CD8-positive, alpha-beta memory T cell (primary cell): ENCODE measurements around the gene SUPV3L1. TPM values are rescaled to one million over a fixed set of nuclear protein-coding genes. Genes with fewer than 3 reads are reported as not detected.
"Not testable (repeated sequence)": the region's sequence is repeated elsewhere in the genome, so short reads cannot be mapped to it uniquely, and the experiment has no call there.

Source experiments
- CTCF ChIA-PET: fragments of 350-600 bp; sonication (Branson Sonifier 250); formaldehyde crosslinking; loops from one replicate; lab custom pipeline; 2021; ENCODE audit warnings: antibody characterized with exemption; lab: Charles Lee
- POLR2A ChIA-PET: fragments of 350-600 bp; sonication (Branson Sonifier 250); formaldehyde crosslinking; loops from one replicate; lab custom pipeline; 2021; ENCODE audit warnings: antibody characterized with exemption; lab: Charles Lee
- DNase-seq, 5 donors: peaks; one replicate each; pipeline versions ENCODE4 v3.0.0 to v3.0.0-alpha.2; 2020 to 2022; ENCODE audit warnings: mixed read lengths in 1 of 5
- H3K27ac ChIP-seq: one replicate; pipeline ENCODE4 v1.7.0; 2013; ENCODE audit warnings: low read depth, mild to moderate bottlenecking, low read length, moderate library complexity
- H3K27me3 ChIP-seq: 2 replicates; pipeline ENCODE4 v1.7.0; 2013; ENCODE audit warnings: low read length, mild to moderate bottlenecking; ENCODE audit not compliant: insufficient read depth, poor library complexity, severe bottlenecking
- H3K36me3 ChIP-seq: 2 replicates; pipeline ENCODE4 v1.7.0; 2013; ENCODE audit warnings: mild to moderate bottlenecking, low read length, moderate library complexity; ENCODE audit not compliant: insufficient read depth
- H3K4me1 ChIP-seq: 2 replicates; pipeline ENCODE4 v1.7.0; 2013; ENCODE audit warnings: mild to moderate bottlenecking, low read length, moderate library complexity; ENCODE audit not compliant: insufficient read depth
- H3K4me3 ChIP-seq: 2 replicates; pipeline ENCODE4 v1.7.0; 2013; ENCODE audit warnings: mild to moderate bottlenecking, low read length
- H3K9me3 ChIP-seq: 2 replicates; pipeline ENCODE4 v1.7.0; 2013; ENCODE audit warnings: mild to moderate bottlenecking, low read length
- H3K27ac Mint-ChIP-seq, 8 donors: one replicate each; pipeline ENCODE4 v1.8.0; 2020 to 2021; ENCODE audit warnings: mixed read lengths in 8 of 8, mild to moderate bottlenecking in 6 of 8, inconsistent platforms in 3 of 8, moderate library complexity in 3 of 8
- H3K27me3 Mint-ChIP-seq, 2 donors: one replicate each; pipeline ENCODE4 v1.8.0; 2020 to 2021; ENCODE audit warnings: mixed read lengths in 2 of 2, mild to moderate bottlenecking in 1 of 2, moderate library complexity in 1 of 2
- H3K36me3 Mint-ChIP-seq, 3 donors: one replicate each; pipeline ENCODE4 v1.8.0; 2020 to 2021; ENCODE audit warnings: mixed read lengths in 3 of 3, inconsistent platforms in 1 of 3, mild to moderate bottlenecking in 1 of 3
- H3K4me1 Mint-ChIP-seq, 3 donors: one replicate each; pipeline ENCODE4 v1.8.0; 2020 to 2021; ENCODE audit warnings: mixed read lengths in 3 of 3, inconsistent platforms in 1 of 3, mild to moderate bottlenecking in 1 of 3
- H3K4me3 Mint-ChIP-seq, 7 donors: one replicate each; pipeline ENCODE4 v1.8.0; 2020 to 2021; ENCODE audit warnings: mixed read lengths in 7 of 7, mild to moderate bottlenecking in 6 of 7, moderate library complexity in 4 of 7, inconsistent platforms in 2 of 7
- H3K9me3 Mint-ChIP-seq, 5 donors: one replicate each; pipeline ENCODE4 v1.8.0; 2020 to 2022; ENCODE audit warnings: mixed read lengths in 5 of 5, mild to moderate bottlenecking in 3 of 5, moderate library complexity in 2 of 5, inconsistent platforms in 1 of 5
- polyA plus RNA-seq: library from polyadenylated mRNA; unstranded; fragments of 300-500 nt; fragmentation: Illumina TruSeq; gene quantifications from one replicate; pipeline ENCODE4 v1.2.3, GENCODE V29; 2021
- total RNA-seq, 2 experiments: library from RNA; stranded (reverse); gene quantifications; one replicate each; pipeline ENCODE4 v1.2.3, GENCODE V29; 2021

The SUPV3L1 gene
- total and polyA plus RNA-seq, 3 experiments from 2014 or later, result 25.1 to 51.0 (median 50.0) TPM

DNA sequence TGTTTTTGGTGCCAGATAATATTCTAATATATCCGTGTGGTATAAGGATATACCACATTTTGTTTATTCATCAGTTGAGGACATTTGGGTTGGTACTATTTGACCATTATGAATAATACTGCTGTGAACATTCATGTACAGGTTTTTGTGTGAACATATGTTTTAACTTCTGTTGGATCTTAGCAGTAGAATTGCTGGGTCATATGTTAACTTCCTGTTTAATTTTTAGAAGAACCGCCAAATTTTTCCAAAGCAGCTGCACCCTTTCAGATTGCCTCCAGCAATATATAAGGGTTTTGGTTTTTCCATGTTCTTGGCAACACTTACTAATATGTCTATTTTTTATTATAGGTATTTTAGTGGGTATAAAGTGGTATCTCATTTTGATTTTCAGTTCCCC, 33.3 kb upstream of the SUPV3L1 start:
- ChIA-PET POLR2A (no interaction called here), CTCF (no interaction called here)
- no peak overlapping the region for H3K27ac Mint-ChIP-seq
- H3K4me1 ChIP-seq, result peaks cover 6% of the 10 kb centered on the region
- H3K36me3 Mint-ChIP-seq, result peaks cover 0 to 30% (median 2%) of the 10 kb centered on the region in 3 donors
- H3K9me3 ChIP-seq, result no peaks in the 10 kb centered on the region
- H3K4me3 Mint-ChIP-seq, result no peak overlapping the region
- no peaks in the 10 kb centered on the region for H3K27me3 ChIP-seq
- no peak overlapping the region for H3K27ac ChIP-seq
- peaks cover 33 to 60% (median 53%) of the 10 kb centered on the region in 3 donors for H3K4me1 Mint-ChIP-seq
- no peak overlapping the region for H3K4me3 ChIP-seq
- DNase-seq, result no peak
- no peaks in the 10 kb centered on the region for H3K9me3 Mint-ChIP-seq
- H3K27me3 Mint-ChIP-seq, result no peaks in the 10 kb centered on the region
- no peaks in the 10 kb centered on the region for H3K36me3 ChIP-seq

DNA sequence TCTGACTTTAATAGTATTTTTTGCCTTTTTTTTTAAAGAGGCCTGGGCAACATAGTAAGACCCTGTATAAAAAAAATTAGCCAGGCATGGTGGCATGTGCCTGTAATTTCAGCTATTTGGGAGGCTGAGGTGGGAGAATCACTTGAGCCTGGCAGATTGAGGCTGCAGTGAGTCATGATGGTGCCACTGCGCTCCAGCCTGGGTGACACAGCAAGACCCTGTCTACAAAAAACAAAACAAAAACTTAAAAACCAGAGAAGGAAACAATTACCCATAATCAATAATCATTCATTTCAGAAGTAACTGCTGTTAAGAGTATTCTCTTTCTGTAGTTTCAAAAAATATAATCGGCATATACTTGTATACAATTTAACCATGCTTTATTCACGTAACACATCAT, 28.1 kb upstream of the SUPV3L1 start:
- H3K4me3 Mint-ChIP-seq, result no peak overlapping the region
- ChIA-PET CTCF (no interaction called here), POLR2A (no interaction called here)
- Histone ChIP-seq H3K4me1 (no peaks in the 10 kb centered on the region), H3K27me3 (no peaks in the 10 kb centered on the region), H3K4me3 (no peak overlapping the region), H3K27ac (no peak overlapping the region), H3K36me3 (peaks cover 5% of the 10 kb centered on the region), H3K9me3 (no peaks in the 10 kb centered on the region)
- H3K9me3 Mint-ChIP-seq, result no peaks in the 10 kb centered on the region
- H3K27ac Mint-ChIP-seq, result peak overlapping the region in 3 of 8 donors; percentile 40 to 66 (median 51)
- H3K27me3 Mint-ChIP-seq, result no peaks in the 10 kb centered on the region
- peaks cover 18 to 38% (median 21%) of the 10 kb centered on the region in 3 donors for H3K4me1 Mint-ChIP-seq
- peaks cover 0 to 28% (median 0%) of the 10 kb centered on the region in 3 donors for H3K36me3 Mint-ChIP-seq
- DNase-seq, result no peak

DNA sequence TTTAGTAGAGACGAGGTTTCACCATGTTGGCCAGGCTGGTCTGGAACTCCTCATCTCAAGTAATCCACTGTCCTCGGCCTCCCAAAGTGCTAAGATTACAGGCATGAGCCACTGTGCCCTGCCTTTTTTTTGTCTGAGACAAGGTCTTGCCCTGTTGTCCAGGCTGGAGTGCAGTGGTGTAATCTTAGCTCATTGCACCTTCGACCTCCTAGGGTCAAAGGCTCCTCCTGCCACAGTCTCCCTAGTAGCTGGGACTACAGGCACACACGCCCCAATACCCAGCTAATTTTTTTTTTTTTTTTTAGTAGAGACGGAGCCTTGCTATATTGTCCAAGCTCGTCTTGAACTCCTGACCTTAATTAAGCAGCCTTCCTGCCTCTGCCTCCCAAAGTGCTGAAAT, 26.8 kb upstream of the SUPV3L1 start:
- Histone ChIP-seq H3K27ac (no peak overlapping the region), H3K4me3 (no peak overlapping the region), H3K9me3 (no peaks in the 10 kb centered on the region), H3K4me1 (no peaks in the 10 kb centered on the region), H3K27me3 (no peaks in the 10 kb centered on the region), H3K36me3 (peaks cover 6% of the 10 kb centered on the region)
- peaks cover 14 to 31% (median 15%) of the 10 kb centered on the region in 3 donors for H3K4me1 Mint-ChIP-seq
- H3K36me3 Mint-ChIP-seq, result peaks cover 0 to 38% (median under 1%) of the 10 kb centered on the region in 3 donors
- H3K4me3 Mint-ChIP-seq, result no peak overlapping the region
- H3K27me3 Mint-ChIP-seq, result no peaks in the 10 kb centered on the region
- no peaks in the 10 kb centered on the region for H3K9me3 Mint-ChIP-seq
- ChIA-PET POLR2A (no interaction called here), CTCF (no interaction called here)
- H3K27ac Mint-ChIP-seq, result no peak overlapping the region
- DNase-seq, result no peak

DNA sequence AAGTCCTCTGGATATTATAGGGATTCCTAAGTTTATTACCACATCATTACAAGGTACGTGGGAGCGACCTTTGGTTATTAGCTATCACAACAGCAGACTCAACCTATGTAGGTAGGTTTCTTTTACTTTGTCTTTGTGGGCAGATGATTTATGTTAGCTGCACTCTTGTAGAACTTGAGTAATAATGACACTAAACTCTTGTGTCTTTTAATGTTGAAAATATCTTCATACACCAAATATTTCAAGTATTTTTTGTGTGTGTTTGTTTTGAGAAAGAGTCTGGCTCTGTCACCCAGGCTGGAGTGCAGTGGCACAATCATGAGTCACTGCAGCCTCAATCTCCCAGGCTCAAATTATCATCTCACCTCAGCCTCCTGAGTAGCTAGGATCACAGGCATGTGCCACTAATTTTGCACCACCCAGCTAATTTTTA, 19.2 kb upstream of the SUPV3L1 start:
- Mint-ChIP-seq H3K4me3 (no peak overlapping the region), H3K9me3 (no peaks in the 10 kb centered on the region), H3K27me3 (no peaks in the 10 kb centered on the region), H3K4me1 (peaks cover 0 to 7% (median 4%) of the 10 kb centered on the region in 3 donors), H3K27ac (no peak overlapping the region), H3K36me3 (peaks cover 0 to 69% (median 7%) of the 10 kb centered on the region in 3 donors)
- no peaks in the 10 kb centered on the region for H3K27me3 ChIP-seq
- H3K36me3 ChIP-seq, result peaks cover 23% of the 10 kb centered on the region
- no peaks in the 10 kb centered on the region for H3K9me3 ChIP-seq
- ChIA-PET POLR2A (no interaction called here), CTCF (no interaction called here)
- H3K4me1 ChIP-seq, result no peaks in the 10 kb centered on the region
- no peak for DNase-seq
- H3K27ac ChIP-seq, result no peak overlapping the region
- H3K4me3 ChIP-seq, result no peak overlapping the region

DNA sequence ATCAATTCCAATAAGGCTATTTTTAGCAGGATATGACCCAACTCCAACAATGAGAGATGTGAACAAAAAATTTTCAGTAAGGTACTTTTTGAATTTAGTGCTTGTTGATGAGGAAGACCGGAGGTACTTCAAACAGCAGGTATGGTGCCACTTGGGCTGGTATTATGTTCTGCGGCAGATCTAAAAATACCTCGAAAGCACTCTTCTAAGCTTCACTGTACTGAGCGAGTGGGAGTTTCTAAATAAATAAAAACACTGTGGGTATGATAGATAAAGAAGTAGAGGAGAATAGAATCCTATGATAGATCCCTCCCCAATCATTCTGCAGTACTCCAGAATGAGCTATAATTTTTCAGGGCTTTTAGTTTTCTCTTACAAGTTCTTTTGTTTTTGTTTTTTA, 11.5 kb upstream of the SUPV3L1 start:
- CTCF ChIA-PET, result no interaction called here

DNA sequence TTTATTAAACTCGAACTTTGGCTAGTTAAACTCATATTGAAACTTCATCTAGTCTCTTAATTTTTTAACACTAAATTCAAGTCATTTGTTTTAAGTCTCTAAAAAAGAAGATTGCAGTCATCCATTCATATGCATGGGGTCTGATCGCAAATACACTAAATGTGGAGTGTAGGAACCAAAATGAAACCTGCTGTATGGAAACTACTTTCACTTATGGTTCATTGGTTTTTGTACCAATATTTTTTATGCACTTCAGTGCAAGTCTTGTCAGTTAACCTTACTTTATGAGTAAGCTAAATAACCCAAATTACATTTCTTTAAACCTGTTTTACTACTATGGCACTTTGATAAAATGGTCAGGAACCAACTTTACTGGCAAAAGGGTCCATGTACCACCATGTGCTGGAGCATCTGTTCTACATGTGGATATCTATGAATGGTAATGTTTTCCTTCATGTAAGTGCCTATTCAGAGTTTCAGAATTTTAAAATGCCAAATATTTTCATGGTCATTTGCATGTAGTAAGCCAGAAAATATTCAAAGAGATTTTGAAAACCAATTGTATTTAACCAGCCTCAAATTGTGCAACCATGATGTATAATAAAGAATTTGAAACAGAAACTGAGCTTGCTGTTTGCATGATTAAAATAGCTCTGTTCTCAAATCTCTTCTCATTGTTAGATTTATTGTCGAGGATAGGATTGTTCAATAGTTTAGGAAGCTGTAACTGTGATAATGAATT, 7.6 kb upstream of the SUPV3L1 start:
- Mint-ChIP-seq H3K9me3 (no peaks in the 10 kb centered on the region), H3K27ac (no peak overlapping the region), H3K27me3 (no peaks in the 10 kb centered on the region), H3K36me3 (peaks cover 5 to 47% (median 8%) of the 10 kb centered on the region in 3 donors), H3K4me3 (no peak overlapping the region), H3K4me1 (no peaks in the 10 kb centered on the region)
- Histone ChIP-seq H3K4me1 (no peaks in the 10 kb centered on the region), H3K27me3 (no peaks in the 10 kb centered on the region), H3K4me3 (no peak overlapping the region), H3K36me3 (peaks cover 16% of the 10 kb centered on the region), H3K27ac (no peak overlapping the region), H3K9me3 (no peaks in the 10 kb centered on the region)
- POLR2A ChIA-PET, result no interaction called here
- CTCF ChIA-PET, result interaction anchor here (0.9 to 1.1 kb wide), 2 partner anchors 10 to 47 kb away, joined by 3 read pairs; no protein-coding TSS in a partner anchor
- DNase-seq, result no peak

More for the DNA sequence above, 11.5 kb upstream of the SUPV3L1 start:
- no peak for DNase-seq
- Histone ChIP-seq H3K27me3 (no peaks in the 10 kb centered on the region), H3K4me3 (no peak overlapping the region), H3K36me3 (peaks cover 30% of the 10 kb centered on the region), H3K4me1 (no peaks in the 10 kb centered on the region), H3K27ac (no peak overlapping the region), H3K9me3 (no peaks in the 10 kb centered on the region)
- Mint-ChIP-seq H3K9me3 (no peaks in the 10 kb centered on the region), H3K27ac (peak overlapping the region in 2 of 8 donors; percentile 52 to 60), H3K4me3 (no peak overlapping the region), H3K36me3 (peaks cover 5 to 68% (median 9%) of the 10 kb centered on the region in 3 donors), H3K4me1 (no peaks in the 10 kb centered on the region), H3K27me3 (no peaks in the 10 kb centered on the region)
- POLR2A ChIA-PET, result no interaction called here

DNA sequence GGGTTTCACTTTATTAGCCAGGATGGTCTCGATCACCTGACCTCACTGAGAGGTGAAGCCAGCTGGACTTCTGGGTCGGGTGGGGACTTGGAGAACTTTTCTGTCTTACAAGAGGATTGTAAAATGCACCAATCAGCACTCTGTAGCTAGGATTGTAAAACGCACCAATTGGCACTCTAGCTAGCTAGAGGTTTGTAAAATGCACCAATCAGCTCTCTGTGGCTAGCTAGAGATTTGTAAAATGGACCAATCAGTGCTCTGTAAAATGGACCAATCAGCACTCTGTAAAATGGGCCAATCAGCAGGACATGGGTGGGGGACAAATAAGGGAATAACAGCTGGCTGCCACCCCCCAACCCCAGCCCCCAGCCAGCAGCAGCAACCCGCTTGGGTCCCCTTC, 4.7 kb upstream of the SUPV3L1 start:
- Mint-ChIP-seq H3K36me3 (peaks cover 0 to 34% (median 2%) of the 10 kb centered on the region in 3 donors), H3K4me1 (peaks cover 11 to 17% (median 15%) of the 10 kb centered on the region in 3 donors)
- H3K4me3 Mint-ChIP-seq, H3K36me3 ChIP-seq, H3K27ac Mint-ChIP-seq, H3K27ac ChIP-seq, POLR2A ChIA-PET, H3K4me1 ChIP-seq, H3K9me3 Mint-ChIP-seq, H3K27me3 Mint-ChIP-seq, DNase-seq, H3K27me3 ChIP-seq, CTCF ChIA-PET, H3K4me3 ChIP-seq, H3K9me3 ChIP-seq: not testable (repeated sequence)

DNA sequence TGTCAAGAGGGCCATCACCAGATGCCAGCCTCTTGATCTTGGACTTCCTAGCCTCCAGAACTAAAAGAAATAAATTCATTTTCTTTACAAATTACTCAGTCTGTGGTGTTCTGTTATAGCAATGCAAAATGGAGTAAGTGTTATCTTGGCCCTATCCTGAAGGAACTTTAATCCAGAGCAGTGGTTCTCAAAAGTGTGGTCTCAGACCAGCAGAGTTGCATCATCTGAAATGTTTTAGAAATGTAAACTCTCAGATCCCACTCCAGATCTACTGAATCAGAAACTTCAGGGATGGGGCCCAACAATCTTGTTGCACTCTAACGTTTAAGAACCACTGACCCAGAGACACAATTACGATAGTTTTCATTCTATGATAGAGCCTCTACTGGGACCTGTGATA, 3.2 kb upstream of the SUPV3L1 start:
- Mint-ChIP-seq H3K4me3 (no peak overlapping the region), H3K36me3 (peaks cover 0 to 24% (median 0%) of the 10 kb centered on the region in 3 donors), H3K27ac (peak overlapping the region in 1 of 8 donors; percentile 20), H3K27me3 (peaks cover 0 to 5% of the 10 kb centered on the region in 2 donors), H3K9me3 (no peaks in the 10 kb centered on the region), H3K4me1 (peaks cover 24 to 30% (median 29%) of the 10 kb centered on the region in 3 donors)
- ChIA-PET CTCF (no interaction called here), POLR2A (no interaction called here)
- H3K27ac ChIP-seq, result no peak overlapping the region
- H3K27me3 ChIP-seq, result no peaks in the 10 kb centered on the region
- no peak overlapping the region for H3K4me3 ChIP-seq
- DNase-seq, result no peak
- peaks cover 15% of the 10 kb centered on the region for H3K4me1 ChIP-seq
- no peaks in the 10 kb centered on the region for H3K9me3 ChIP-seq
- no peaks in the 10 kb centered on the region for H3K36me3 ChIP-seq
